ENCODE results near the gene TBX2.
A peak's percentile ranks its signal among the peaks of the same experiment; 100 is the strongest.
"Not testable (repeated sequence)": the region's sequence is repeated elsewhere in the genome, so short reads cannot be mapped to it uniquely, and the experiment has no call there.

TBX2 gene

DNA sequence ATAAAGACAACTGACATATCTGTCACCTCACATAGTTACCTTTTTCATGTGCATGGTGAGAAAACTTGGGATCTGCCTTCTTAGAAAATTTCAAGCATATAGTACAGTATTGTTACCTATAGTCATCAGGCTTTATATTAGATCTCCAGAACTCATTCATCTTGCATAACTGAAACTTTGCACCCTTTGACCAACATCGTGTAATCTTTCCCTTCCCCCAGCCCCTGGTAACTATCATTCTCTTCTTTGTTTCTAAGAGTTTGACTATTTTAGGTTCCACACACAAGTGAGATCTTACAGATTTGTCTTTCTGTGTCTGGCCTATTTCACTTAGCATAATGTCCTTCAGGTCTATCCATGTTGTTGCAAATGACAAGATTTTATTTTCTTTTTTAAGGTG is 29.6 kb downstream of the TBX2 start:
- no peak overlapping the region for H3K27ac ChIP-seq
- no peak for TF ChIP-seq CTCF (conservative IDR thresholded peaks at IDR 0.05)

GRCh38 chr17:61429831-61430230 is 30.2 kb downstream of the TBX2 start:
- H3K27ac ChIP-seq: not testable (repeated sequence)

- TF ChIP-seq CTCF (conservative IDR thresholded peaks at IDR 0.05): no peak
These were observed 32.1 kb downstream of the TBX2 start for GRCh38 chr17:61431594-61432311.

DNA sequence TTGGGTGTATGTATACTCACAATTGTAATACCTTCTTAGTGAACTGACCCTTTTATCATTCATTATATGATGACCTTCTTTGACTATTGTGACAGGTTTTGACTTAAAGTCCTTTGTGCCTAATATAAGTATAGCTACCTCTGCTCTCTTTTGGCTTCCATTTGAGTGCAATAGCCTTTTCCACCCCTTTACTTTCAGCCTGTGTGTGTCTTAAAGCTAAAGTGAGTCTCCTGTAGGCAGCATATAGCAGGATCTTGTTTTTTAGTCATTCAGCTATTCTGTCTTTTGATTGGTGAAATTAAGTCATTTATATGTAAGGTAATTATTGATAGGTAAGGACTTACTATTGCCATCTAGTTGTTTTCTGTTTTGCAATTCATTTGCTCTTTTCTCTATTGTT is 36.6 kb downstream of the TBX2 start:
- TF ChIP-seq CTCF (conservative IDR thresholded peaks at IDR 0.05): no peak

More at GRCh38 chr17:61431594-61432311, 32.1 kb downstream of the TBX2 start:
- peak overlapping the region; percentile 9; the same call in 1 of the 2 replicates for H3K27ac ChIP-seq

GRCh38 chr17:61436995-61437704 is 37.5 kb downstream of the TBX2 start:
- H3K27ac ChIP-seq: no peak overlapping the region
- TF ChIP-seq CTCF (conservative IDR thresholded peaks at IDR 0.05): no peak

More for the DNA sequence above, 36.6 kb downstream of the TBX2 start:
- H3K27ac ChIP-seq: no peak overlapping the region

- no peak for TF ChIP-seq CTCF (conservative IDR thresholded peaks at IDR 0.05)
- H3K27ac ChIP-seq: no peak overlapping the region
These were observed 41.1 kb downstream of the TBX2 start for GRCh38 chr17:61440697-61441096.

DNA sequence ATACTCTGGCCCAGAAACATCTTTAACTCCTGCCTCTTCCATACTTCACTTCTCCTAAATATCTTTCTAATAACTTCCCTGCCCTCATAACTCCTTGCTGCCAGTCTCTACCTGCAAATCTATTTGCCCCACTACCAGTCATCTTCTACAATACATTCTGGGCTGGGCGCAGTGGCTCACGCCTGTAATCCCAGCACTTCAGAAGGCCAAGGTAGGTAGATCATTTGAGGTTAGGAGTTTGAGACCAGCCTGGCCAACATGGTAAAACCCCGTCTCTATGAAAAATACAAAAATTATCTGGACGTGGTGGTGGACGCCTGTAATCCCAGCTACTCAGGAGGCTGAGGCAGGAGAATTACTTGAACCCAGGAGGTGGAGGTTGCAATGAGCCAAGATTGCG is 41.9 kb downstream of the TBX2 start:
- H3K27ac ChIP-seq: not testable (repeated sequence)

GRCh38 chr17:61442136-61442775 is 42.6 kb downstream of the TBX2 start:
- TF ChIP-seq CTCF (conservative IDR thresholded peaks at IDR 0.05): no peak
- no peak overlapping the region for H3K27ac ChIP-seq

Data from VCaP (cell line).